ENCODE measurements around the gene SH3BP2.

Gene SH3BP2

GRCh38 chr4:2792711-2793585 is at the start of gene SH3BP2:
Gene SH3BP2, plus strand, starts transcription at chr4:2793085. Its CDS starts 27,533 bp downstream, at chr4:2820618.
- DNase-seq (ENCODE audit: extremely low spot score): peak; percentile 88
- TF ChIP-seq, protein P1, sequence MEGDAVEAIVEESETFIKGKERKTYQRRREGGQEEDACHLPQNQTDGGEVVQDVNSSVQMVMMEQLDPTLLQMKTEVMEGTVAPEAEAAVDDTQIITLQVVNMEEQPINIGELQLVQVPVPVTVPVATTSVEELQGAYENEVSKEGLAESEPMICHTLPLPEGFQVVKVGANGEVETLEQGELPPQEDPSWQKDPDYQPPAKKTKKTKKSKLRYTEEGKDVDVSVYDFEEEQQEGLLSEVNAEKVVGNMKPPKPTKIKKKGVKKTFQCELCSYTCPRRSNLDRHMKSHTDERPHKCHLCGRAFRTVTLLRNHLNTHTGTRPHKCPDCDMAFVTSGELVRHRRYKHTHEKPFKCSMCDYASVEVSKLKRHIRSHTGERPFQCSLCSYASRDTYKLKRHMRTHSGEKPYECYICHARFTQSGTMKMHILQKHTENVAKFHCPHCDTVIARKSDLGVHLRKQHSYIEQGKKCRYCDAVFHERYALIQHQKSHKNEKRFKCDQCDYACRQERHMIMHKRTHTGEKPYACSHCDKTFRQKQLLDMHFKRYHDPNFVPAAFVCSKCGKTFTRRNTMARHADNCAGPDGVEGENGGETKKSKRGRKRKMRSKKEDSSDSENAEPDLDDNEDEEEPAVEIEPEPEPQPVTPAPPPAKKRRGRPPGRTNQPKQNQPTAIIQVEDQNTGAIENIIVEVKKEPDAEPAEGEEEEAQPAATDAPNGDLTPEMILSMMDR (IDR thresholded peaks at IDR 0.05; ENCODE audit: control extremely low read depth, extremely low read depth, low read depth, missing control alignments): peak; percentile 8
- POLR2A ChIA-PET: interaction anchor here (0.6 kb wide), 1 partner anchor 95 kb away, joined by 3 read pairs; no protein-coding TSS in a partner anchor
- CTCF ChIA-PET: interaction anchor here (1.5 kb wide), 1 partner anchor 20 kb away, joined by 4 read pairs; no protein-coding TSS in a partner anchor

DNA sequence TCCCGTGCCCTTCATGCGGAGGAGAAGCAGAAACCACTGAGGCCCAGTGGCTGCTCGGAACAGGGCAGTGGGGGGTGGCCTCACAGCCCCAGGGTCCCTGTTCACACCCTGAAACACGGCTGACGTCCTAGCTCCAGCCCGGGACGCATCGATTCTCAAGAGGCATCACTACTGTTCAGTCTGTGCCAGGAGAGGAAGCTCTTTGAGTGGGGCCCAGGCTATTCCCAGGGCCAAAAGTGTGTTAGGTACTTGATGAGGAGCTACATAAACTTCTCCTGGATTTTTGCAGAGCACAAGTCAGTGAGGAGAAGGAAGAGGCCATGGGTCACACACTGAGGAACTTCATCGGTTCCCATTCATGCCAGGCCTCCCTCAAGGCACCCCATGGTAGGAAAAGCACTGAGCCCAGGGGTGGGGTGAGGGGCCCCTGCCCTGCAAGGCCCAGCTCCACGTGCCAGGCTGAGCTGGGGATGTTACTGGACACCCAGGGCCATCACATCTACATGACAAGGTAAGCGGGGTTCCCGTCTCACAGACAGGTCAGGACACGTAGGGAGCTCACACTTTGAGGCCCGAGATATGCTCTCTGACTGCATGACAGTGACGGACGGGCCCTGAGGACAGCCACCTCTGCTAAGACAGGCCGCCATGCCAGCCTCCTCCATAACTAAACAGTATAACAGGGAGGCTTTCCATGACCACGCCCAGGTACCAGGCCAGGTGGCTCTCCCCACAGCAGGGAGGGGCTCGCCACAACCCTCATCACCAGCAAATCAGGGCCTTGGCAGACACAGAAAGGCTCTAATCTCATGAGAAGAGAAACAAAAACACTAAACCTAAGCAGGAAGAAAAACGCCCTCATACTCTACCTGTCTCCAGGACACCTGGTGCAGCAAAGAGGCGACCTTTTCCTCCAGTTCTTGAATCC is 49.1 kb upstream of the SH3BP2 start:
- DNase-seq (ENCODE audit: extremely low spot score): no peak
- POLR2A ChIA-PET: no interaction called here
- TF ChIP-seq, protein P1 (IDR thresholded peaks at IDR 0.05; ENCODE audit: control extremely low read depth, extremely low read depth, low read depth, missing control alignments): no peak
- CTCF ChIA-PET: interaction anchor here (0.6 to 1.4 kb wide), 4 partner anchors 9 to 20 kb away, joined by 3 to 4 read pairs (median 3); partner anchors contain the start of gene TNIP2

GRCh38 chr4:2744576-2745270 is 48.2 kb upstream of the SH3BP2 start:
- TF ChIP-seq, protein P1 (IDR thresholded peaks at IDR 0.05; ENCODE audit: control extremely low read depth, extremely low read depth, low read depth, missing control alignments): no peak
- ChIA-PET CTCF (interaction anchor here (1.2 to 1.4 kb wide), 3 partner anchors 10 to 217 kb away, joined by 3 to 4 read pairs (median 3); no protein-coding TSS in a partner anchor), POLR2A (no interaction called here)
- no peak for DNase-seq (ENCODE audit: extremely low spot score)

DNA sequence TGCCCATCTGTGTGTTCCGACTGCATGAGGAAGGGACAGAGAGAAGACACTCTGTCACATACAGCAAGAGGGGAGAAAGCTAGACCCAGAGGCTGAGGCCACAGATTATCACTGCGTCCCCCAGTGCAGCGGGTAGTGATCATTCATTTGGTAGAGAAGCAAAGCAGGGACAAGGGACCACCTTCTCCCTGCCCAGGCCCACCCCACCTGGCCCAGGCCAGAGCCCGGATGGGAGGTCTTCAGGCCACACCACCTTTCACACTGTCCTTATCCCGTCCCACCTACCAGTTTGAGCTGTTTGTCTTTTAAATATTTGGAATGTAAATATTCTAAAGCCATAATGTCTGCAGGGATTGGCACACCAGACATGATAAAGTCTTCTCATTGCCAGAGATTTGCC is 47.4 kb upstream of the SH3BP2 start:
- TF ChIP-seq, protein P1 (IDR thresholded peaks at IDR 0.05; ENCODE audit: control extremely low read depth, extremely low read depth, low read depth, missing control alignments): no peak
- CTCF ChIA-PET: interaction anchor here (0.9 to 1.2 kb wide), 2 partner anchors 72 to 216 kb away, joined by 3 read pairs; no protein-coding TSS in a partner anchor
- POLR2A ChIA-PET: interaction anchor here (0.6 to 2.2 kb wide), 3 partner anchors 11 to 190 kb away, joined by 3 to 7 read pairs (median 4); partner anchors contain the start of gene TNIP2
- no peak for DNase-seq (ENCODE audit: extremely low spot score)

DNA sequence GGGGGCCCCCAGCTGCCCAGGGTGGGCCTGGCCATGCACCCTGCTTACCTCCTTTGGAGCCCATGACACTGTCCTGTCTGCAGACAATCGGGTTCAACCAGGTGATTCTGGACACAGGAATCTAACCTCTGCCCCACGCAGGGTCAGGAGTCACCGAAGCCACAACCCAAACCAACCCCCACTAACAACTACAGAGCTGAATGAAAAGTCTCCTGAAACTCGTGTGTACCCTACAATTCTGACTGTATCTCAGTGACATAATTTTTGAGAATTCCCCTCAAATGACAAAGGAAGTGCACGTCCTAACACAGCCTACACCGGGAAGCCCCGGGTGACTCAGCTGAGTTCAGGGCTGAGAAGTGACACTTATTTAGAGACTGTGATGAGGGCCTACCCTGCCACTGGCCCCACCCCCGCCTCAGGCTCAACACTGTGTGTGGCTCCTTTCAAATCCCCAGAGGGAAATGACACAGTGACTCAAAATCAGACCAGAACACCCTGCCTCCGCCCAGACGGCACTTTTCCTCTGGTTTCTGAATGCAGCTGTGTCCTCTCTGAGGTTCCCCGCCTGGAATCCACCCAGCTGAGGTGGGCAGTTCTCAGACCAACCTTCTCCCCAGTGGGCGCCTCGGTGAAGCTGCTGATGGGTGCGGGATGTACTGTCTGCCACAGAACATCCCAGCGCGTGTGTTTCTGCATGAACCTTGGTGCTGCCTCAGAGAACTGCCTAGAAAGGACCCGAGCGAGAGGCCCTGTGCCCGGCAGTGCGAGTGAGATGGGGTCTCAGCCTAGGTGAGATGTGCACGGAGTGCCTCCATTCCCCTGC is 46.7 kb upstream of the SH3BP2 start:
- ChIA-PET POLR2A (interaction anchor here (0.6 to 2.2 kb wide), 5 partner anchors 10 to 191 kb away, joined by 3 to 7 read pairs (median 4); partner anchors contain the start of gene TNIP2), CTCF (interaction anchor here (0.9 to 2.3 kb wide), 7 partner anchors 17 to 526 kb away, joined by 3 to 9 read pairs (median 3); partner anchors contain the start of gene GRK4)
- TF ChIP-seq, protein P1 (IDR thresholded peaks at IDR 0.05; ENCODE audit: control extremely low read depth, extremely low read depth, low read depth, missing control alignments): no peak
- DNase-seq (ENCODE audit: extremely low spot score): peak; percentile 94
